ENCODE measurements around the gene PTPRU. TPM values are rescaled to one million over a fixed set of nuclear protein-coding genes. Genes with fewer than 3 reads are reported as not detected.

Gene PTPRU
- total and polyA plus RNA-seq, 2 of the 8 experiments (the other 6 are each of a cell fraction or from before 2014, with no cell fraction given) = 33.8 to 41.8 TPM

DNA sequence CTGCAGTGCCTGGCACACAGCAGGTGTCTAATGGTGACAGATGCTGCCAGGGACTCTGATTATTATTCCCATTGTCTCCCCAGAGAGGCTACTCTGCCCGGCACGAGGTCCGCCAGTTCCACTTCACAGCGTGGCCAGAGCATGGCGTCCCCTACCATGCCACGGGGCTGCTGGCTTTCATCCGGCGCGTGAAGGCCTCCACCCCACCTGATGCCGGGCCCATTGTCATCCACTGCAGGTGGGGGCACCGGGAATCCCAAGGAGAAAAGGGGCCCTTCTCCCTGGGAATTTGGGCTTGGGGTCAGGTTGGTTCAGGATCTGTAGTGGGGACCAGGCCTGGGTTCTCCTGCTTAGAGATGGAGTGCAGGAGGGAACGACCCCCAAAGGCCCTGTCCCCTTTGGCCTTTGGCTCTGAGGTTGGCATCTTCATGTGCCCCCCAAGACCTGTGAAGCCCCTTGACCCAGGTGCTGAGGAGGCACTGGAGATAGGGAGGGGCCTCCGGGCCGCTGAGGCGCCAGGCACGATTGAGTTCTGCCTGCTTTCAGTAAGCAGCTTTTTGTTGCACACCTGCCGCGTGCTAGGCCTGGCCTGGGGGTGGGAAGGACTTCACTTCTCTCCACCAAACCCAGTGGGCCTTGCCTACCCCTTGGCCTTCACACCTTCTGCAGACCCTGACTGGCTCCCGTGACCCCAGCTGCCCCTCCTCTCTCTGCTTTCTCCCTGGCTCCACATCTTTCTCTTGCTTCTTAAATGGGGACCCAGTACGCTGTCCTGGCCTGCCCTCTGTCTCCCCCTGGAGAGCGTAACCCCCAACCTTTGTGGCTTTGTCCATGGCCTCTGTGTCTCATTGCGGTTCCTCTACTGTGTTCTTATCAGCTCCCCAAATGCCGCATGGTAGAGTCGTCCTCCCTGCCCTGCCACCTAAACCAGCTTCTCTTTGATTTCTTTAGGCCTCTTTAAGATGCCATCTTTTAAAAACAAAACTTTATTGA, 76.4 kb downstream of the PTPRU start:
- no peak for DNase-seq (ENCODE audit: low read depth in 1 of 2, low spot score in 2 of 2)
- H3K14ac ChIP-seq (ENCODE audit: insufficient read length) = no peak overlapping the region
- no peak overlapping the region for H3K18ac ChIP-seq (ENCODE audit: extremely low read depth, low read length)
- no peak overlapping the region for H3K23ac ChIP-seq (ENCODE audit: insufficient read length)
- CTCF ChIA-PET (ENCODE audit: partially characterized antibody) = interaction anchor here (0.6 to 5.2 kb wide), 15 partner anchors 9 to 825 kb away, joined by 3 to 29 read pairs (median 4); no protein-coding TSS in a partner anchor
- no peak overlapping the region for H2BK12ac ChIP-seq (ENCODE audit: low read depth, low read length)
- 86% methylated on average over 24 of the region's 24 CpGs; no CpG with 5 or more reads in 1 of the 2 experiments for WGBS, 2 experiments (ENCODE audit: extremely low coverage in 1 of 2, insufficient coverage in 1 of 2, insufficient read length in 1 of 2, insufficient replicate concordance in 2 of 2, low coverage in 1 of 2, low lambda C conversion rate in 2 of 2, missing lambda C conversion rate in 1 of 2)
- H2AFZ ChIP-seq (ENCODE audit: low read length) = no peak overlapping the region
- no peaks in the 10 kb centered on the region for H3K79me1 ChIP-seq (ENCODE audit: low read depth, low read length)
- H3K23me2 ChIP-seq (ENCODE audit: low read depth, low read length) = no peaks in the 10 kb centered on the region; the same call in 1 of the 2 replicates
- peak overlapping the region; percentile 40 for H4K91ac ChIP-seq (replicated peaks; ENCODE audit: insufficient read length, low read length)
- H3K4me3 ChIP-seq (ENCODE audit: extremely low read depth in 1 of 4, insufficient read depth in 2 of 4, low read depth in 3 of 4, low read length in 4 of 4) = no peak overlapping the region
- no peak overlapping the region for H3K4ac ChIP-seq (replicated peaks; ENCODE audit: insufficient read length, low read depth, low read length)
- no peaks in the 10 kb centered on the region for H3K4me1 ChIP-seq (replicated peaks in 1 of 4; ENCODE audit: control insufficient read depth in 3 of 4, insufficient read depth in 4 of 4, low read length in 3 of 4)
- H2BK15ac ChIP-seq (ENCODE audit: low read length) = no peak overlapping the region
- H4K8ac ChIP-seq (ENCODE audit: extremely low read depth, insufficient read depth, low read length) = no peak overlapping the region
- H3K9ac ChIP-seq (replicated peaks in 1 of 4; ENCODE audit: extremely low read depth in 1 of 4, low read depth in 3 of 4, low read length in 3 of 4) = no peak overlapping the region
- peaks cover 0 to 10% of the 10 kb centered on the region in 2 experiments for H4K20me1 ChIP-seq (replicated peaks in 1 of 2; ENCODE audit: control insufficient read depth in 1 of 2, insufficient read depth in 2 of 2, low read length in 2 of 2)
- no peak overlapping the region for H3K4me2 ChIP-seq (ENCODE audit: insufficient read depth in 1 of 2, low read depth in 2 of 2, low read length in 2 of 2)
- H2BK20ac ChIP-seq (ENCODE audit: low read length) = no peak overlapping the region
- FAIRE-seq = no peak
- no peak overlapping the region for H4K5ac ChIP-seq (ENCODE audit: insufficient read length, low read depth, low read length)
- no peaks in the 10 kb centered on the region for H3K9me3 ChIP-seq (ENCODE audit: insufficient read depth in 2 of 2, low read depth in 1 of 2, low read length in 1 of 2)
- H3K27me3 ChIP-seq (replicated peaks in 1 of 4; ENCODE audit: control insufficient read depth in 3 of 4, extremely low read depth in 1 of 4, insufficient read depth in 3 of 4, low read length in 3 of 4) = no peaks in the 10 kb centered on the region
- H2BK120ac ChIP-seq (replicated peaks; ENCODE audit: low read depth, low read length) = no peak overlapping the region
- H2BK5ac ChIP-seq (ENCODE audit: low read depth, low read length) = no peak overlapping the region
- POLR2A ChIA-PET (ENCODE audit: partially characterized antibody) = interaction anchor here (0.7 kb wide), 1 partner anchor 11 kb away, joined by 3 read pairs; no protein-coding TSS in a partner anchor
- H3K27ac ChIP-seq (ENCODE audit: low read depth, low read length) = no peak overlapping the region
- H3K79me2 ChIP-seq (ENCODE audit: control insufficient read depth in 1 of 2, insufficient read depth in 2 of 2, low read length in 2 of 2) = no peaks in the 10 kb centered on the region
- no peak overlapping the region for H3K56ac ChIP-seq (replicated peaks; ENCODE audit: insufficient read length, low read depth, low read length)
- H2AK5ac ChIP-seq (ENCODE audit: low read depth, low read length) = no peak overlapping the region
- H3K36me3 ChIP-seq (ENCODE audit: control insufficient read depth in 2 of 4, insufficient read depth in 4 of 4, low read length in 3 of 4) = peaks cover 0 to 11% (median 5%) of the 10 kb centered on the region in 4 experiments; a peak in 5 of 8 replicates
- TF ChIP-seq RBBP5 (IDR thresholded peaks at IDR 0.05; ENCODE audit: borderline replicate concordance, low read depth, low read length) (no peak), FOSL1 (IDR thresholded peaks at IDR 0.05; ENCODE audit: insufficient read depth, low read depth, low read length) (no peak), CREB1 (IDR thresholded peaks at IDR 0.05) (no peak), TAF7 (optimal IDR thresholded peaks at IDR 0.05; ENCODE audit: borderline replicate concordance, low read depth, low read length) (no peak), BRCA1 (IDR thresholded peaks at IDR 0.05; ENCODE audit: low read depth, low read length) (no peak), ATF3 (IDR thresholded peaks at IDR 0.05; ENCODE audit: insufficient read depth, low read depth, low read length) (no peak), NRF1 (IDR thresholded peaks at IDR 0.05; ENCODE audit: low read depth, low read length) (no peak)
- TF ChIP-seq, protein P1, sequence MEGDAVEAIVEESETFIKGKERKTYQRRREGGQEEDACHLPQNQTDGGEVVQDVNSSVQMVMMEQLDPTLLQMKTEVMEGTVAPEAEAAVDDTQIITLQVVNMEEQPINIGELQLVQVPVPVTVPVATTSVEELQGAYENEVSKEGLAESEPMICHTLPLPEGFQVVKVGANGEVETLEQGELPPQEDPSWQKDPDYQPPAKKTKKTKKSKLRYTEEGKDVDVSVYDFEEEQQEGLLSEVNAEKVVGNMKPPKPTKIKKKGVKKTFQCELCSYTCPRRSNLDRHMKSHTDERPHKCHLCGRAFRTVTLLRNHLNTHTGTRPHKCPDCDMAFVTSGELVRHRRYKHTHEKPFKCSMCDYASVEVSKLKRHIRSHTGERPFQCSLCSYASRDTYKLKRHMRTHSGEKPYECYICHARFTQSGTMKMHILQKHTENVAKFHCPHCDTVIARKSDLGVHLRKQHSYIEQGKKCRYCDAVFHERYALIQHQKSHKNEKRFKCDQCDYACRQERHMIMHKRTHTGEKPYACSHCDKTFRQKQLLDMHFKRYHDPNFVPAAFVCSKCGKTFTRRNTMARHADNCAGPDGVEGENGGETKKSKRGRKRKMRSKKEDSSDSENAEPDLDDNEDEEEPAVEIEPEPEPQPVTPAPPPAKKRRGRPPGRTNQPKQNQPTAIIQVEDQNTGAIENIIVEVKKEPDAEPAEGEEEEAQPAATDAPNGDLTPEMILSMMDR (IDR thresholded peaks at IDR 0.05; ENCODE audit: control extremely low read depth in 1 of 3, insufficient read depth in 1 of 3, low read depth in 1 of 3, low read length in 3 of 3) = peak; percentile 46 to 66 (median 63); a peak in 3 of 4 replicates

Measured in H1 (cell line).